ENCODE data around the gene C19orf33.

The C19orf33 gene

GRCh38 chr19:38321646-38322196 lies 17.7 kb downstream of the C19orf33 start:
- DNase-seq: no peak
- no peak overlapping the region for H3K56ac ChIP-seq (ENCODE audit: low read length)
- H2BK120ac ChIP-seq (ENCODE audit: low read depth, low read length): no peak overlapping the region
- H3K23ac ChIP-seq (ENCODE audit: low read length): no peak overlapping the region
- no peak overlapping the region for H3K4ac ChIP-seq (ENCODE audit: low read depth, low read length)
- H3K27ac ChIP-seq (ENCODE audit: low read depth, low read length): no peak overlapping the region
- H3K79me1 ChIP-seq (ENCODE audit: low read length): no peaks in the 10 kb centered on the region
- no peak overlapping the region for H4K8ac ChIP-seq (ENCODE audit: low read depth, low read length)
- H3K27me3 ChIP-seq (ENCODE audit: insufficient read depth, low read length, poor library complexity): no peaks in the 10 kb centered on the region
- H3K4me2 ChIP-seq (ENCODE audit: low read length): no peak overlapping the region
- no peaks in the 10 kb centered on the region for H3K79me2 ChIP-seq (ENCODE audit: control insufficient read depth, insufficient read depth, low read length)
- H3K4me1 ChIP-seq (ENCODE audit: control insufficient read depth, low read depth, low read length): no peaks in the 10 kb centered on the region
- no peak overlapping the region for H3K4me3 ChIP-seq (ENCODE audit: low read length)
- H3K36me3 ChIP-seq (ENCODE audit: control insufficient read depth, insufficient read depth, low read length): no peaks in the 10 kb centered on the region
- H4K5ac ChIP-seq (ENCODE audit: low read length): no peak overlapping the region
- H2BK15ac ChIP-seq (replicated peaks; ENCODE audit: low read depth): no peak overlapping the region
- no peak overlapping the region for H2BK5ac ChIP-seq (ENCODE audit: low read length)
- H2AK5ac ChIP-seq (ENCODE audit: low read length): no peak overlapping the region
- H3K18ac ChIP-seq (ENCODE audit: low read length): no peak overlapping the region
- WGBS (ENCODE audit: extremely low coverage, insufficient coverage, low lambda C conversion rate): no CpG with 5 or more reads among the region's 11 CpGs
- H3K9ac ChIP-seq (ENCODE audit: low read length): no peak overlapping the region

- WGBS (ENCODE audit: extremely low coverage, insufficient coverage, low lambda C conversion rate): no CpG with 5 or more reads among the region's 7 CpGs
Measured at GRCh38 chr19:38323291-38323690, 19.2 kb downstream of the C19orf33 start.

GRCh38 chr19:38324431-38324830 lies 20.4 kb downstream of the C19orf33 start:
- no peaks in the 10 kb centered on the region for H3K79me2 ChIP-seq (ENCODE audit: control insufficient read depth, insufficient read depth, low read length)
- no CpG with 5 or more reads among the region's 4 CpGs for WGBS (ENCODE audit: extremely low coverage, insufficient coverage, low lambda C conversion rate)
- H4K5ac ChIP-seq (ENCODE audit: low read length): no peak overlapping the region
- no peak overlapping the region for H3K4me2 ChIP-seq (ENCODE audit: low read length)
- no peak overlapping the region for H3K18ac ChIP-seq (ENCODE audit: low read length)
- no peak overlapping the region for H2BK5ac ChIP-seq (ENCODE audit: low read length)
- DNase-seq: no peak
- no peak overlapping the region for H4K8ac ChIP-seq (ENCODE audit: low read depth, low read length)
- peaks cover 2% of the 10 kb centered on the region for H3K36me3 ChIP-seq (ENCODE audit: control insufficient read depth, insufficient read depth, low read length)
- no peak overlapping the region for H3K27ac ChIP-seq (ENCODE audit: low read depth, low read length)
- H3K4me1 ChIP-seq (ENCODE audit: control insufficient read depth, low read depth, low read length): no peaks in the 10 kb centered on the region
- no peak overlapping the region for H3K4ac ChIP-seq (ENCODE audit: low read depth, low read length)
- H3K9ac ChIP-seq (ENCODE audit: low read length): no peak overlapping the region
- H2BK15ac ChIP-seq (replicated peaks; ENCODE audit: low read depth): no peak overlapping the region
- no peak overlapping the region for H3K23ac ChIP-seq (ENCODE audit: low read length)
- no peak overlapping the region for H3K4me3 ChIP-seq (ENCODE audit: low read length)
- H3K27me3 ChIP-seq (ENCODE audit: insufficient read depth, low read length, poor library complexity): no peaks in the 10 kb centered on the region
- H2AK5ac ChIP-seq (ENCODE audit: low read length): no peak overlapping the region
- H3K79me1 ChIP-seq (ENCODE audit: low read length): no peaks in the 10 kb centered on the region
- no peak overlapping the region for H2BK120ac ChIP-seq (ENCODE audit: low read depth, low read length)
- H3K56ac ChIP-seq (ENCODE audit: low read length): no peak overlapping the region

More at GRCh38 chr19:38323291-38323690, 19.2 kb downstream of the C19orf33 start:
- H3K79me2 ChIP-seq (ENCODE audit: control insufficient read depth, insufficient read depth, low read length): no peaks in the 10 kb centered on the region
- H2BK15ac ChIP-seq (replicated peaks; ENCODE audit: low read depth): no peak overlapping the region
- H3K27me3 ChIP-seq (ENCODE audit: insufficient read depth, low read length, poor library complexity): no peaks in the 10 kb centered on the region
- no peak overlapping the region for H3K4me2 ChIP-seq (ENCODE audit: low read length)
- H2BK120ac ChIP-seq (ENCODE audit: low read depth, low read length): no peak overlapping the region
- no peak overlapping the region for H3K27ac ChIP-seq (ENCODE audit: low read depth, low read length)
- no peak overlapping the region for H3K18ac ChIP-seq (ENCODE audit: low read length)
- H4K8ac ChIP-seq (ENCODE audit: low read depth, low read length): no peak overlapping the region
- H2AK5ac ChIP-seq (ENCODE audit: low read length): no peak overlapping the region
- H4K5ac ChIP-seq (ENCODE audit: low read length): no peak overlapping the region
- no peak overlapping the region for H3K9ac ChIP-seq (ENCODE audit: low read length)
- no peak overlapping the region for H3K23ac ChIP-seq (ENCODE audit: low read length)
- H3K4me1 ChIP-seq (ENCODE audit: control insufficient read depth, low read depth, low read length): no peaks in the 10 kb centered on the region
- no peak overlapping the region for H3K56ac ChIP-seq (ENCODE audit: low read length)
- DNase-seq: no peak
- H3K36me3 ChIP-seq (ENCODE audit: control insufficient read depth, insufficient read depth, low read length): peaks cover 2% of the 10 kb centered on the region
- H3K79me1 ChIP-seq (ENCODE audit: low read length): no peaks in the 10 kb centered on the region
- no peak overlapping the region for H2BK5ac ChIP-seq (ENCODE audit: low read length)
- no peak overlapping the region for H3K4ac ChIP-seq (ENCODE audit: low read depth, low read length)
- H3K4me3 ChIP-seq (ENCODE audit: low read length): no peak overlapping the region

GRCh38 chr19:38326591-38326990 lies 22.5 kb downstream of the C19orf33 start:
- H3K36me3 ChIP-seq (ENCODE audit: control insufficient read depth, insufficient read depth, low read length): peaks cover 2% of the 10 kb centered on the region
- WGBS (ENCODE audit: extremely low coverage, insufficient coverage, low lambda C conversion rate): no CpG with 5 or more reads among the region's 22 CpGs
- no peak for DNase-seq

GRCh38 chr19:38329651-38330050 lies 25.6 kb downstream of the C19orf33 start:
- H3K4ac ChIP-seq (ENCODE audit: low read depth, low read length): no peak overlapping the region
- H3K79me1 ChIP-seq (ENCODE audit: low read length): no peaks in the 10 kb centered on the region
- no peak overlapping the region for H4K8ac ChIP-seq (ENCODE audit: low read depth, low read length)
- WGBS (ENCODE audit: extremely low coverage, insufficient coverage, low lambda C conversion rate): no CpG with 5 or more reads among the region's 7 CpGs
- no peak overlapping the region for H3K4me3 ChIP-seq (ENCODE audit: low read length)
- H3K9ac ChIP-seq (ENCODE audit: low read length): no peak overlapping the region
- H2AK5ac ChIP-seq (ENCODE audit: low read length): no peak overlapping the region
- no peak overlapping the region for H2BK120ac ChIP-seq (ENCODE audit: low read depth, low read length)
- no peaks in the 10 kb centered on the region for H3K4me1 ChIP-seq (ENCODE audit: control insufficient read depth, low read depth, low read length)
- H3K36me3 ChIP-seq (ENCODE audit: control insufficient read depth, insufficient read depth, low read length): peaks cover 2% of the 10 kb centered on the region
- DNase-seq: no peak
- H3K23ac ChIP-seq (ENCODE audit: low read length): no peak overlapping the region
- no peak overlapping the region for H3K56ac ChIP-seq (ENCODE audit: low read length)
- no peak overlapping the region for H3K4me2 ChIP-seq (ENCODE audit: low read length)
- H2BK5ac ChIP-seq (ENCODE audit: low read length): no peak overlapping the region
- no peak overlapping the region for H3K27ac ChIP-seq (ENCODE audit: low read depth, low read length)
- no peak overlapping the region for H3K18ac ChIP-seq (ENCODE audit: low read length)
- H2BK15ac ChIP-seq (replicated peaks; ENCODE audit: low read depth): no peak overlapping the region
- H3K27me3 ChIP-seq (ENCODE audit: insufficient read depth, low read length, poor library complexity): no peaks in the 10 kb centered on the region
- H3K79me2 ChIP-seq (ENCODE audit: control insufficient read depth, insufficient read depth, low read length): no peaks in the 10 kb centered on the region
- H4K5ac ChIP-seq (ENCODE audit: low read length): no peak overlapping the region

More at GRCh38 chr19:38326591-38326990, 22.5 kb downstream of the C19orf33 start:
- Histone ChIP-seq H3K4me2 (ENCODE audit: low read length) (no peak overlapping the region), H2AK5ac (ENCODE audit: low read length) (no peak overlapping the region), H3K79me2 (ENCODE audit: control insufficient read depth, insufficient read depth, low read length) (no peaks in the 10 kb centered on the region), H3K4me3 (ENCODE audit: low read length) (no peak overlapping the region), H3K9ac (ENCODE audit: low read length) (no peak overlapping the region), H3K56ac (ENCODE audit: low read length) (no peak overlapping the region), H3K79me1 (ENCODE audit: low read length) (no peaks in the 10 kb centered on the region), H3K18ac (ENCODE audit: low read length) (no peak overlapping the region), H3K4me1 (ENCODE audit: control insufficient read depth, low read depth, low read length) (no peaks in the 10 kb centered on the region), H3K4ac (ENCODE audit: low read depth, low read length) (no peak overlapping the region), H2BK15ac (replicated peaks; ENCODE audit: low read depth) (no peak overlapping the region), H3K27me3 (ENCODE audit: insufficient read depth, low read length, poor library complexity) (no peaks in the 10 kb centered on the region), H2BK120ac (ENCODE audit: low read depth, low read length) (no peak overlapping the region), H4K5ac (ENCODE audit: low read length) (no peak overlapping the region), H2BK5ac (ENCODE audit: low read length) (no peak overlapping the region), H4K8ac (ENCODE audit: low read depth, low read length) (no peak overlapping the region), H3K27ac (ENCODE audit: low read depth, low read length) (no peak overlapping the region), H3K23ac (ENCODE audit: low read length) (no peak overlapping the region)

GRCh38 chr19:38331728-38332127 lies 27.7 kb downstream of the C19orf33 start:
- H3K9ac ChIP-seq (ENCODE audit: low read length): no peak overlapping the region
- no peak for DNase-seq
- no peak overlapping the region for H3K4me2 ChIP-seq (ENCODE audit: low read length)
- H3K4me3 ChIP-seq (ENCODE audit: low read length): no peak overlapping the region
- no peak overlapping the region for H3K56ac ChIP-seq (ENCODE audit: low read length)
- H3K36me3 ChIP-seq (ENCODE audit: control insufficient read depth, insufficient read depth, low read length): peaks cover 2% of the 10 kb centered on the region
- H4K5ac ChIP-seq (ENCODE audit: low read length): no peak overlapping the region
- no peak overlapping the region for H4K8ac ChIP-seq (ENCODE audit: low read depth, low read length)
- no peak overlapping the region for H2BK5ac ChIP-seq (ENCODE audit: low read length)
- H2AK5ac ChIP-seq (ENCODE audit: low read length): no peak overlapping the region
- no peaks in the 10 kb centered on the region for H3K79me2 ChIP-seq (ENCODE audit: control insufficient read depth, insufficient read depth, low read length)
- no peak overlapping the region for H3K18ac ChIP-seq (ENCODE audit: low read length)
- no peak overlapping the region for H3K23ac ChIP-seq (ENCODE audit: low read length)
- H2BK120ac ChIP-seq (ENCODE audit: low read depth, low read length): no peak overlapping the region
- H3K4ac ChIP-seq (ENCODE audit: low read depth, low read length): no peak overlapping the region
- H2BK15ac ChIP-seq (replicated peaks; ENCODE audit: low read depth): no peak overlapping the region
- H3K79me1 ChIP-seq (ENCODE audit: low read length): no peaks in the 10 kb centered on the region
- H3K4me1 ChIP-seq (ENCODE audit: control insufficient read depth, low read depth, low read length): no peaks in the 10 kb centered on the region
- WGBS (ENCODE audit: extremely low coverage, insufficient coverage, low lambda C conversion rate): no CpG with 5 or more reads among the region's 1 CpG
- no peaks in the 10 kb centered on the region for H3K27me3 ChIP-seq (ENCODE audit: insufficient read depth, low read length, poor library complexity)
- H3K27ac ChIP-seq (ENCODE audit: low read depth, low read length): no peak overlapping the region
